CD4-positive, alpha-beta T cell (primary cell): ENCODE measurements around the gene GNLY. TPM values are rescaled to one million over a fixed set of nuclear protein-coding genes. Genes with fewer than 3 reads are reported as not detected.
"Not testable (repeated sequence)": the region's sequence is repeated elsewhere in the genome, so short reads cannot be mapped to it uniquely, and the experiment has no call there.

Source experiments
- ATAC-seq: fragments of 200-7000 bp; cut with Tn5 transposase; one replicate; pipeline ENCODE4 v1.10.0; 2022; ENCODE audit warnings: mild to moderate bottlenecking; ENCODE audit not compliant: poor library complexity
- CTCF ChIA-PET: fragments of 350-600 bp; sonication (Branson Sonifier 250); formaldehyde crosslinking; loops from one replicate; lab custom pipeline; 2021; ENCODE audit warnings: antibody characterized with exemption, inconsistent platforms; lab: Charles Lee
- POLR2A ChIA-PET: fragments of 350-600 bp; sonication (Branson Sonifier 250); formaldehyde crosslinking; loops from one replicate; lab custom pipeline; 2021; ENCODE audit warnings: antibody characterized with exemption, inconsistent platforms; lab: Charles Lee
- DNase-seq, 14 experiments: peaks; one replicate each; pipeline ENCODE4 v3.0.0-alpha.2; 2013 to 2020; ENCODE audit warnings: mixed read lengths in 2 of 14
- H3K27ac ChIP-seq, 2 donors: one replicate each; pipeline versions ENCODE4 v1.5.1 to v1.7.0; 2013; ENCODE audit warnings: low read length in 2 of 2, low read depth in 1 of 2, mild to moderate bottlenecking in 1 of 2
- H3K27me3 ChIP-seq, 2 experiments: 1 replicate in 1 of 2; 2 replicates in 1 of 2; pipeline versions ENCODE4 v1.6.1 to v1.7.0; 2013; ENCODE audit warnings: low read length in 2 of 2, control low read depth in 1 of 2, mild to moderate bottlenecking in 1 of 2, moderate library complexity in 1 of 2; ENCODE audit not compliant: insufficient read depth in 2 of 2, control insufficient read depth in 1 of 2
- H3K36me3 ChIP-seq: one replicate; pipeline ENCODE4 v1.6.1; 2013; ENCODE audit warnings: low read length, control low read depth; ENCODE audit not compliant: insufficient read depth
- H3K4me1 ChIP-seq: one replicate; pipeline ENCODE4 v1.6.1; 2013; ENCODE audit warnings: low read length, control low read depth; ENCODE audit not compliant: insufficient read depth
- H3K4me3 ChIP-seq: one replicate; pipeline ENCODE4 v1.5.1; 2013; ENCODE audit warnings: mild to moderate bottlenecking, low read length, moderate library complexity
- H3K9me3 ChIP-seq, 2 experiments: 1 replicate in 1 of 2; 2 replicates in 1 of 2; pipeline versions ENCODE4 v1.6.1 to v1.7.0; 2013; ENCODE audit warnings: low read length in 2 of 2, mild to moderate bottlenecking in 2 of 2, control low read depth in 1 of 2, moderate library complexity in 1 of 2; ENCODE audit not compliant: control insufficient read depth in 1 of 2, insufficient read depth in 1 of 2
- H3K27ac Mint-ChIP-seq: one replicate; pipeline ENCODE4 v1.8.0; 2020; ENCODE audit warnings: mixed read lengths
- H3K27me3 Mint-ChIP-seq: one replicate; pipeline ENCODE4 v1.8.0; 2021; ENCODE audit warnings: mixed read lengths
- H3K36me3 Mint-ChIP-seq: one replicate; pipeline ENCODE4 v1.8.0; 2021; ENCODE audit warnings: low read depth, mixed read lengths
- H3K4me1 Mint-ChIP-seq: one replicate; pipeline ENCODE4 v1.8.0; 2021; ENCODE audit warnings: low read depth, mixed read lengths
- H3K4me3 Mint-ChIP-seq: one replicate; pipeline ENCODE4 v1.8.0; 2020; ENCODE audit warnings: mild to moderate bottlenecking, mixed read lengths
- H3K9me3 Mint-ChIP-seq: one replicate; pipeline ENCODE4 v1.8.0; 2020; ENCODE audit warnings: mixed read lengths
- CTCF ChIP-seq: fragments of 200-600 bp; IDR thresholded peaks from one replicate; pipeline ENCODE4 v1.8.0; 2022; ENCODE audit warnings: antibody characterized with exemption, mild to moderate bottlenecking
- intact Hi-C, 2 experiments: fragments of 100-400 bp; cut with DNase I in 1 of 2; cut with micrococcal nuclease in 1 of 2; formaldehyde crosslinking; loops; one replicate each; pipeline versions ENCODE4 v1.15.1 to v1.9.0; 2023 to 2025; cut with DNase I, micrococcal nuclease
- total RNA-seq, 174 experiments: library from RNA in 2 of 174; stranded (reverse) in 2 of 174; gene quantifications; one replicate each; pipeline ENCODE4 v1.2.3 and lab custom pipeline; 2021 to 2026

Gene GNLY
- total RNA-seq, 2 experiments from 2014 or later = 45.1 TPM

GRCh38 chr2:85669549-85669948 is 24.6 kb upstream of the GNLY start:
- ChIA-PET CTCF (no interaction called here), POLR2A (no interaction called here)
- H3K4me3 ChIP-seq = no peak overlapping the region
- Mint-ChIP-seq H3K27ac (no peak overlapping the region), H3K27me3 (no peaks in the 10 kb centered on the region), H3K4me1 (no peaks in the 10 kb centered on the region), H3K4me3 (no peak overlapping the region), H3K36me3 (no peaks in the 10 kb centered on the region), H3K9me3 (no peaks in the 10 kb centered on the region)
- no peak for TF ChIP-seq CTCF
- intact Hi-C loops = no loop called here
- H3K4me1 ChIP-seq = no peaks in the 10 kb centered on the region
- no peaks in the 10 kb centered on the region for H3K36me3 ChIP-seq
- H3K27ac ChIP-seq = no peak overlapping the region
- peak in 1 of 14 experiments; percentile 17 for DNase-seq
- no peak for ATAC-seq
- no peaks in the 10 kb centered on the region for H3K9me3 ChIP-seq
- no peaks in the 10 kb centered on the region for H3K27me3 ChIP-seq

GRCh38 chr2:85670416-85670815 is 23.7 kb upstream of the GNLY start:
- H3K9me3 ChIP-seq, H3K4me1 Mint-ChIP-seq, H3K36me3 ChIP-seq, H3K27ac ChIP-seq, CTCF ChIA-PET, DNase-seq, H3K27me3 Mint-ChIP-seq, H3K9me3 Mint-ChIP-seq, H3K27me3 ChIP-seq, H3K4me1 ChIP-seq, POLR2A ChIA-PET, H3K27ac Mint-ChIP-seq, ATAC-seq, intact Hi-C loops, H3K4me3 ChIP-seq, H3K36me3 Mint-ChIP-seq, H3K4me3 Mint-ChIP-seq: not testable (repeated sequence)

- no peaks in the 10 kb centered on the region for H3K27me3 ChIP-seq
- no peaks in the 10 kb centered on the region for H3K27me3 Mint-ChIP-seq
- no peak for ATAC-seq
- intact Hi-C loops = no loop called here
- no peak for DNase-seq
- H3K9me3 ChIP-seq = no peaks in the 10 kb centered on the region
- no peaks in the 10 kb centered on the region for H3K4me1 Mint-ChIP-seq
- H3K4me3 ChIP-seq = no peak overlapping the region
- no peaks in the 10 kb centered on the region for H3K36me3 ChIP-seq
- H3K27ac ChIP-seq = no peak overlapping the region
- no peak overlapping the region for H3K27ac Mint-ChIP-seq
- H3K36me3 Mint-ChIP-seq = no peaks in the 10 kb centered on the region
- H3K4me1 ChIP-seq = no peaks in the 10 kb centered on the region
- H3K4me3 Mint-ChIP-seq = no peak overlapping the region
- CTCF ChIA-PET = no interaction called here
- POLR2A ChIA-PET = no interaction called here
- no peaks in the 10 kb centered on the region for H3K9me3 Mint-ChIP-seq
- TF ChIP-seq CTCF = no peak
Measured at GRCh38 chr2:85672456-85672855, 21.7 kb upstream of the GNLY start.

GRCh38 chr2:85673716-85674375 is 20.3 kb upstream of the GNLY start:
- CTCF ChIA-PET = no interaction called here
- no peaks in the 10 kb centered on the region for H3K9me3 Mint-ChIP-seq
- peak in 1 of 14 experiments; percentile 8 for DNase-seq
- no peak overlapping the region for H3K4me3 Mint-ChIP-seq
- POLR2A ChIA-PET = no interaction called here
- no peak overlapping the region for H3K4me3 ChIP-seq
- H3K27me3 Mint-ChIP-seq = no peaks in the 10 kb centered on the region
- H3K4me1 Mint-ChIP-seq = no peaks in the 10 kb centered on the region
- no peaks in the 10 kb centered on the region for H3K36me3 ChIP-seq
- H3K27ac ChIP-seq = no peak overlapping the region
- peaks cover 4% of the 10 kb centered on the region for H3K4me1 ChIP-seq
- no peak overlapping the region for H3K27ac Mint-ChIP-seq
- H3K27me3 ChIP-seq = no peaks in the 10 kb centered on the region
- H3K9me3 ChIP-seq = no peaks in the 10 kb centered on the region
- intact Hi-C loops = no loop called here
- no peak for TF ChIP-seq CTCF
- no peaks in the 10 kb centered on the region for H3K36me3 Mint-ChIP-seq
- ATAC-seq = no peak
